ENCODE data around the gene WDR5. TPM values are rescaled to one million over a fixed set of nuclear protein-coding genes. Genes with fewer than 3 reads are reported as not detected.

WDR5 gene
- total and polyA plus RNA-seq, 9 of the 15 experiments (the other 6 are each of a cell fraction or from before 2014, with no cell fraction given), result 3.0 to 56.8 (median 38.6) TPM

DNA sequence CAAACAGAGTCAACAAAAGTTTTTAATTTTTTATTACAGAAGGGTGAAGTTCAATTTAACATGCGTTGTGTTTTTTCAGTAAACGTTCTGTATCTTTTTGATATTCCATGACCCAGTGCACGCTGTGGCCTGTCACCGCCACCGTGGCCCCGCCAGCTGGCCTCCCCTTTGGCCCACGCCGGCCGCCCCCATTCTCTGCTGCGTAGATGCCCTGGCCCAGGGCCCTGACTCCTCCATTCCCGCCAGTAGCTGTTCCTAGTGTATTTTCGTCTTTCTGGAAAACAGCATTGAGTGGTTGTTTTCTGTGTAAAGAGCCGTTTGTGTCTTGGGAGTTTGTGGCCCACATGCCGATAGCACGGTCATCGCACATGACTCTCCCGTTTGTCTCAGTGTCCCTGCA lies 22.4 kb downstream of the WDR5 start (continued):
- TF ChIP-seq, protein P1, sequence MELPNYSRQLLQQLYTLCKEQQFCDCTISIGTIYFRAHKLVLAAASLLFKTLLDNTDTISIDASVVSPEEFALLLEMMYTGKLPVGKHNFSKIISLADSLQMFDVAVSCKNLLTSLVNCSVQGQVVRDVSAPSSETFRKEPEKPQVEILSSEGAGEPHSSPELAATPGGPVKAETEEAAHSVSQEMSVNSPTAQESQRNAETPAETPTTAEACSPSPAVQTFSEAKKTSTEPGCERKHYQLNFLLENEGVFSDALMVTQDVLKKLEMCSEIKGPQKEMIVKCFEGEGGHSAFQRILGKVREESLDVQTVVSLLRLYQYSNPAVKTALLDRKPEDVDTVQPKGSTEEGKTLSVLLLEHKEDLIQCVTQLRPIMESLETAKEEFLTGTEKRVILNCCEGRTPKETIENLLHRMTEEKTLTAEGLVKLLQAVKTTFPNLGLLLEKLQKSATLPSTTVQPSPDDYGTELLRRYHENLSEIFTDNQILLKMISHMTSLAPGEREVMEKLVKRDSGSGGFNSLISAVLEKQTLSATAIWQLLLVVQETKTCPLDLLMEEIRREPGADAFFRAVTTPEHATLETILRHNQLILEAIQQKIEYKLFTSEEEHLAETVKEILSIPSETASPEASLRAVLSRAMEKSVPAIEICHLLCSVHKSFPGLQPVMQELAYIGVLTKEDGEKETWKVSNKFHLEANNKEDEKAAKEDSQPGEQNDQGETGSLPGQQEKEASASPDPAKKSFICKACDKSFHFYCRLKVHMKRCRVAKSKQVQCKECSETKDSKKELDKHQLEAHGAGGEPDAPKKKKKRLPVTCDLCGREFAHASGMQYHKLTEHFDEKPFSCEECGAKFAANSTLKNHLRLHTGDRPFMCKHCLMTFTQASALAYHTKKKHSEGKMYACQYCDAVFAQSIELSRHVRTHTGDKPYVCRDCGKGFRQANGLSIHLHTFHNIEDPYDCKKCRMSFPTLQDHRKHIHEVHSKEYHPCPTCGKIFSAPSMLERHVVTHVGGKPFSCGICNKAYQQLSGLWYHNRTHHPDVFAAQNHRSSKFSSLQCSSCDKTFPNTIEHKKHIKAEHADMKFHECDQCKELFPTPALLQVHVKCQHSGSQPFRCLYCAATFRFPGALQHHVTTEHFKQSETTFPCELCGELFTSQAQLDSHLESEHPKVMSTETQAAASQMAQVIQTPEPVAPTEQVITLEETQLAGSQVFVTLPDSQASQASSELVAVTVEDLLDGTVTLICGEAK (IDR thresholded peaks at IDR 0.05), result no peak
- TF ChIP-seq, protein P1 (CRISPR knock-in tag; IDR thresholded peaks at IDR 0.05), result no peak
- no peak for TF ChIP-seq XRCC5 (IDR thresholded peaks at IDR 0.05; ENCODE audit: low read depth, low read length)

Data from K562 (cell line).